Duodenal mucosa (tissue), 2 donors: ENCODE results near the gene BHLHE40.

Source experiments
- H3K27ac ChIP-seq: one replicate; pipeline ENCODE4 v1.7.0; 2013; ENCODE audit warnings: low read depth, low read length
- H3K27me3 ChIP-seq, 2 donors: one replicate each; pipeline ENCODE4 v1.7.0; 2013; ENCODE audit warnings: low read length in 2 of 2, control low read depth in 1 of 2; ENCODE audit not compliant: insufficient read depth in 2 of 2, control insufficient read depth in 1 of 2
- H3K36me3 ChIP-seq, 2 donors: one replicate each; pipeline ENCODE4 v1.7.0; 2013; ENCODE audit warnings: low read length in 2 of 2, control low read depth in 1 of 2; ENCODE audit not compliant: insufficient read depth in 2 of 2, control insufficient read depth in 1 of 2
- H3K4me1 ChIP-seq, 2 donors: one replicate each; pipeline ENCODE4 v1.7.0; 2013; ENCODE audit warnings: low read length in 2 of 2, control low read depth in 1 of 2; ENCODE audit not compliant: insufficient read depth in 2 of 2, control insufficient read depth in 1 of 2
- H3K4me3 ChIP-seq, 2 donors: one replicate each; pipeline ENCODE4 v1.7.0; 2013; ENCODE audit warnings: low read length in 2 of 2, low read depth in 1 of 2
- H3K9ac ChIP-seq, 2 donors: one replicate each; pipeline ENCODE4 v1.7.0; 2013; ENCODE audit warnings: low read length in 2 of 2, low read depth in 1 of 2
- H3K9me3 ChIP-seq, 2 donors: one replicate each; pipeline ENCODE4 v1.7.0; 2013; ENCODE audit warnings: low read length in 2 of 2, control low read depth in 1 of 2; ENCODE audit not compliant: control insufficient read depth in 1 of 2

BHLHE40 gene

GRCh38 chr3:4947028-4947427 lies 32.2 kb upstream of the BHLHE40 start:
- no peaks in the 10 kb centered on the region for H3K27me3 ChIP-seq
- H3K36me3 ChIP-seq, result no peaks in the 10 kb centered on the region
- no peaks in the 10 kb centered on the region for H3K9me3 ChIP-seq
- H3K4me3 ChIP-seq, result no peak overlapping the region
- H3K27ac ChIP-seq, result no peak overlapping the region
- H3K9ac ChIP-seq, result no peak overlapping the region
- no peaks in the 10 kb centered on the region for H3K4me1 ChIP-seq

- no peaks in the 10 kb centered on the region for H3K4me1 ChIP-seq
- H3K36me3 ChIP-seq, result no peaks in the 10 kb centered on the region
- H3K27me3 ChIP-seq, result no peaks in the 10 kb centered on the region
- no peaks in the 10 kb centered on the region for H3K9me3 ChIP-seq
- H3K27ac ChIP-seq, result no peak overlapping the region
- no peak overlapping the region for H3K9ac ChIP-seq
- H3K4me3 ChIP-seq, result no peak overlapping the region
These were observed 30.8 kb upstream of the BHLHE40 start for GRCh38 chr3:4948395-4948794.

GRCh38 chr3:4949004-4949403 lies 30.2 kb upstream of the BHLHE40 start:
- H3K9ac ChIP-seq, result no peak overlapping the region
- H3K27ac ChIP-seq, result no peak overlapping the region

GRCh38 chr3:4949659-4950058 lies 29.6 kb upstream of the BHLHE40 start:
- Histone ChIP-seq H3K4me3 (no peak overlapping the region), H3K4me1 (no peaks in the 10 kb centered on the region), H3K9ac (no peak overlapping the region), H3K36me3 (no peaks in the 10 kb centered on the region), H3K27me3 (no peaks in the 10 kb centered on the region), H3K27ac (no peak overlapping the region), H3K9me3 (no peaks in the 10 kb centered on the region)

More at GRCh38 chr3:4949004-4949403, 30.2 kb upstream of the BHLHE40 start:
- Histone ChIP-seq H3K27me3 (no peaks in the 10 kb centered on the region), H3K36me3 (no peaks in the 10 kb centered on the region), H3K9me3 (no peaks in the 10 kb centered on the region), H3K4me1 (no peaks in the 10 kb centered on the region), H3K4me3 (no peak overlapping the region)

GRCh38 chr3:4950351-4950784 lies 28.9 kb upstream of the BHLHE40 start:
- no peaks in the 10 kb centered on the region for H3K27me3 ChIP-seq
- no peak overlapping the region for H3K27ac ChIP-seq
- no peaks in the 10 kb centered on the region for H3K36me3 ChIP-seq
- H3K4me1 ChIP-seq, result no peaks in the 10 kb centered on the region
- no peaks in the 10 kb centered on the region for H3K9me3 ChIP-seq
- H3K4me3 ChIP-seq, result no peak overlapping the region
- no peak overlapping the region for H3K9ac ChIP-seq

- no peak overlapping the region for H3K4me3 ChIP-seq
- H3K36me3 ChIP-seq, result no peaks in the 10 kb centered on the region
- no peaks in the 10 kb centered on the region for H3K27me3 ChIP-seq
- H3K9ac ChIP-seq, result no peak overlapping the region
- H3K4me1 ChIP-seq, result no peaks in the 10 kb centered on the region
- no peaks in the 10 kb centered on the region for H3K9me3 ChIP-seq
- no peak overlapping the region for H3K27ac ChIP-seq
These were observed 28.3 kb upstream of the BHLHE40 start for GRCh38 chr3:4950948-4951347.

GRCh38 chr3:4953119-4953518 lies 26.1 kb upstream of the BHLHE40 start:
- no peaks in the 10 kb centered on the region for H3K27me3 ChIP-seq
- H3K9me3 ChIP-seq, result no peaks in the 10 kb centered on the region

GRCh38 chr3:4954256-4955000 lies 24.8 kb upstream of the BHLHE40 start:
- H3K9me3 ChIP-seq, result peaks cover 0 to 4% of the 10 kb centered on the region in 2 donors
- H3K9ac ChIP-seq, result no peak overlapping the region
- no peak overlapping the region for H3K4me3 ChIP-seq
- H3K27ac ChIP-seq, result no peak overlapping the region
- no peaks in the 10 kb centered on the region for H3K27me3 ChIP-seq
- H3K4me1 ChIP-seq, result no peaks in the 10 kb centered on the region
- H3K36me3 ChIP-seq, result no peaks in the 10 kb centered on the region

More at GRCh38 chr3:4953119-4953518, 26.1 kb upstream of the BHLHE40 start:
- no peak overlapping the region for H3K4me3 ChIP-seq
- no peak overlapping the region for H3K27ac ChIP-seq
- no peaks in the 10 kb centered on the region for H3K4me1 ChIP-seq
- no peaks in the 10 kb centered on the region for H3K36me3 ChIP-seq
- H3K9ac ChIP-seq, result no peak overlapping the region

- Histone ChIP-seq H3K36me3 (no peaks in the 10 kb centered on the region), H3K27ac (no peak overlapping the region), H3K9ac (no peak overlapping the region), H3K4me1 (no peaks in the 10 kb centered on the region), H3K27me3 (no peaks in the 10 kb centered on the region), H3K9me3 (peaks cover 0 to 4% of the 10 kb centered on the region in 2 donors), H3K4me3 (no peak overlapping the region)
These were observed 23.1 kb upstream of the BHLHE40 start for GRCh38 chr3:4956099-4956498.

- Histone ChIP-seq H3K36me3 (no peaks in the 10 kb centered on the region), H3K4me3 (no peak overlapping the region), H3K9me3 (peaks cover 0 to 4% of the 10 kb centered on the region in 2 donors), H3K9ac (no peak overlapping the region), H3K27me3 (no peaks in the 10 kb centered on the region), H3K4me1 (no peaks in the 10 kb centered on the region), H3K27ac (no peak overlapping the region)
These were observed 22.5 kb upstream of the BHLHE40 start for GRCh38 chr3:4956738-4957137.
